K562 (cell line): Measurements from ENCODE around the gene DPYSL3. TPM values are rescaled to one million over a fixed set of nuclear protein-coding genes. Genes with fewer than 3 reads are reported as not detected.

Source experiments
- ATAC-seq: fragments of 200-7000 bp; cut with Tn5 transposase; 3 replicates; pipeline ENCODE4 v1.9.1; 2020; ENCODE audit warnings: moderate library complexity
- BruUV-seq: library from RNA; stranded (reverse); fragments of 400-500 nt; replicated peaks from 2 replicates; lab custom pipeline; 2021; lab: Mats Ljungman, UMichigan
- CTCF ChIA-PET: fragments of 300-600 bp; formaldehyde crosslinking; extraction: SDS; loops from one replicate; lab custom pipeline; 2021; ENCODE audit warnings: low intra/inter-chr PET ratio; lab: Yijun Ruan, JAX
- POLR2A ChIA-PET: fragments of 300-600, 350-650 bp; sonication (Branson Sonifier 250); formaldehyde crosslinking; extraction: SDS; loops from one replicate; lab custom pipeline; 2021; ENCODE audit warnings: antibody characterized with exemption, inconsistent platforms; lab: Yijun Ruan, JAX
- DNase-seq, 4 experiments: peaks; one replicate each; pipeline versions ENCODE4 v3.0.0 to v3.0.0-alpha.2; 2011 to 2018; ENCODE audit warnings: low spot score in 3 of 4, mixed read lengths in 3 of 4; ENCODE audit errors: extremely low read depth in 1 of 4
- FAIRE-seq: peaks from 2 replicates; lab custom pipeline; 2011; peaks lifted over from hg19 to GRCh38; lab: Jason Lieb, UNC
- H2AFZ ChIP-seq: 2 replicates; pipeline ENCODE4 v1.6.0; 2011; ENCODE audit warnings: low read depth, low read length, control low read depth, inconsistent platforms
- H3K27ac ChIP-seq: fragments of 200-600 bp; 3 replicates; pipeline ENCODE4 v1.8.0; 2011; ENCODE audit warnings: low read depth, mild to moderate bottlenecking, control low read depth, inconsistent platforms, low read length, moderate library complexity, mixed read lengths; ENCODE audit errors: extremely low read depth
- H3K27me3 ChIP-seq, 2 experiments: fragments of 300-600 bp in 1 of 2; 2 replicates in 1 of 2; 3 replicates in 1 of 2; pipeline versions ENCODE4 v1.6.0 to v1.8.0; 2011; ENCODE audit warnings: inconsistent platforms in 2 of 2, low read length in 2 of 2, mild to moderate bottlenecking in 1 of 2, mixed read lengths in 1 of 2, moderate library complexity in 1 of 2; ENCODE audit not compliant: control insufficient read depth in 2 of 2, insufficient read depth in 2 of 2
- H3K36me3 ChIP-seq: fragments of 300-600 bp; 3 replicates; pipeline ENCODE4 v1.8.0; 2011; ENCODE audit warnings: mild to moderate bottlenecking, low read length, inconsistent platforms; ENCODE audit not compliant: control insufficient read depth, insufficient read depth
- H3K4me1 ChIP-seq, 2 experiments: fragments of 200-600 bp in 1 of 2; replicated peaks in 1 of 2; 2 replicates in 1 of 2; 3 replicates in 1 of 2; pipeline versions ENCODE4 v1.5.1 to v1.8.0; 2011; ENCODE audit warnings: inconsistent platforms in 2 of 2, low read length in 2 of 2, mild to moderate bottlenecking in 1 of 2, mixed read lengths in 1 of 2, moderate library complexity in 1 of 2; ENCODE audit not compliant: control insufficient read depth in 2 of 2, insufficient read depth in 2 of 2
- H3K4me2 ChIP-seq: 2 replicates; pipeline ENCODE4 v1.6.1; 2011; ENCODE audit warnings: low read length, control low read depth, inconsistent platforms, mixed read lengths; ENCODE audit not compliant: insufficient read depth
- H3K4me3 ChIP-seq: fragments of 200-600 bp; sonication (generic), shearing (Covaris generic); 2 replicates; pipeline ENCODE4 v1.5.1; 2016; ENCODE audit warnings: control low read depth, inconsistent platforms
- H3K79me2 ChIP-seq: fragments of 200-600 bp; 3 replicates; pipeline ENCODE4 v1.8.0; 2011; ENCODE audit warnings: low read length, inconsistent platforms; ENCODE audit not compliant: control insufficient read depth, insufficient read depth
- H3K9ac ChIP-seq, 2 experiments: 2 replicates each; pipeline versions ENCODE4 v1.6.0 to v1.6.1; 2011; ENCODE audit warnings: low read depth in 2 of 2, low read length in 2 of 2, control low read depth in 1 of 2, inconsistent platforms in 1 of 2, mild to moderate bottlenecking in 1 of 2, mixed read lengths in 1 of 2; ENCODE audit not compliant: insufficient read depth in 1 of 2
- H3K9me1 ChIP-seq: one replicate; pipeline ENCODE4 v1.6.0; 2011; ENCODE audit warnings: inconsistent platforms, mild to moderate bottlenecking, low read length, moderate library complexity; ENCODE audit not compliant: control insufficient read depth, insufficient read depth
- H3K9me3 ChIP-seq: replicated peaks from 2 replicates; pipeline ENCODE4 v1.5.1; 2011; ENCODE audit warnings: low read depth, low read length, inconsistent platforms; ENCODE audit not compliant: control insufficient read depth, insufficient read depth
- H4K20me1 ChIP-seq: replicated peaks from 2 replicates; pipeline ENCODE4 v1.6.1; 2011; ENCODE audit warnings: low read length, inconsistent platforms, mixed read lengths; ENCODE audit not compliant: control insufficient read depth, insufficient read depth
- BRD9 ChIP-seq: fragments of 450-650 bp; IDR thresholded peaks from 2 replicates; pipeline ENCODE4 v1.6.1; 2018; ENCODE audit warnings: low read depth; ENCODE audit not compliant: partially characterized antibody
- CCNT2 ChIP-seq: IDR thresholded peaks from 2 replicates; pipeline ENCODE4 v1.6.1; 2011; ENCODE audit warnings: borderline replicate concordance, low read depth, mild to moderate bottlenecking, moderate library complexity, mixed read lengths, low read length; ENCODE audit not compliant: insufficient read length; ENCODE audit errors: extremely low read depth
- CEBPG ChIP-seq, 3 experiments: fragments of 200-800 bp in 1 of 3; sonication (Bioruptor generic) in 1 of 3; sonication (generic) in 1 of 3; formaldehyde crosslinking in 1 of 3; IDR thresholded peaks in 2 of 3; conservative IDR thresholded peaks in 1 of 3; 2 replicates each; pipeline versions ENCODE4 v1.6.1 to v1.8.0; 2016 to 2022; ENCODE audit warnings: missing compliant biosample characterization in 2 of 3, missing genetic modification characterization in 2 of 3, mild to moderate bottlenecking in 1 of 3, missing genetic modification reagents in 1 of 3
- EWSR1 ChIP-seq: fragments of 450-650 bp; IDR thresholded peaks from 2 replicates; pipeline ENCODE4 v1.6.1; 2018; ENCODE audit warnings: borderline replicate concordance, mild to moderate bottlenecking, low read depth, moderate library complexity; ENCODE audit not compliant: partially characterized antibody
- FOXA3 ChIP-seq, 2 experiments: fragments of 450-650 bp in 1 of 2; sonication (generic) in 1 of 2; formaldehyde crosslinking; IDR thresholded peaks in 1 of 2; conservative IDR thresholded peaks in 1 of 2; 2 replicates each; pipeline versions ENCODE4 v1.4.0 to v1.8.0; 2020 to 2022; ENCODE audit warnings: mild to moderate bottlenecking in 2 of 2, missing genetic modification reagents in 1 of 2
- FOXJ3 ChIP-seq: sonication (generic); formaldehyde crosslinking; IDR thresholded peaks from 2 replicates; pipeline ENCODE4 v1.4.0; 2020; ENCODE audit warnings: mild to moderate bottlenecking, missing genetic modification reagents
- GTF2E2 ChIP-seq: fragments of 200-800 bp; sonication (Bioruptor generic); IDR thresholded peaks from 2 replicates; pipeline ENCODE4 v1.6.1; 2016; ENCODE audit warnings: missing genetic modification characterization, missing compliant biosample characterization
- KHSRP ChIP-seq: fragments of 450-650 bp; IDR thresholded peaks from 2 replicates; pipeline ENCODE4 v1.6.1; 2017
- MIER1 ChIP-seq: fragments of 450-650 bp; IDR thresholded peaks from 2 replicates; pipeline ENCODE4 v1.6.1; 2016; ENCODE audit warnings: antibody characterized with exemption, mild to moderate bottlenecking, low read depth
- MTA3 ChIP-seq: fragments of 450-650 bp; formaldehyde crosslinking; IDR thresholded peaks from 2 replicates; pipeline ENCODE4 v1.6.1; 2017; ENCODE audit warnings: mild to moderate bottlenecking, borderline replicate concordance
- NR4A1 ChIP-seq, 2 experiments: fragments of 250-450 bp in 1 of 2; fragments of 450-650 bp in 1 of 2; sonication (Bioruptor Pico) in 1 of 2; IDR thresholded peaks; 2 replicates each; pipeline versions ENCODE4 v1.4.0 to v1.6.1; 2016 to 2020; ENCODE audit warnings: mild to moderate bottlenecking in 2 of 2, missing compliant biosample characterization in 1 of 2, missing genetic modification characterization in 1 of 2, moderate library complexity in 1 of 2
- RBM34 ChIP-seq: fragments of 200-400 bp; formaldehyde crosslinking; IDR thresholded peaks from 2 replicates; pipeline ENCODE4 v1.6.1; 2018; ENCODE audit warnings: low read length, borderline replicate concordance; ENCODE audit not compliant: insufficient read depth
- TAF7 ChIP-seq: fragments of 450-650 bp; IDR thresholded peaks from 2 replicates; pipeline ENCODE4 v1.6.1; 2016; ENCODE audit warnings: missing genetic modification characterization, missing compliant biosample characterization
- WGBS: fragments of 100-300 bp; shearing (Covaris generic); methylation state at CpG from one replicate; pipeline ENCODE4 v1.1.6; 2016; ENCODE audit warnings: low coverage, mixed read lengths; ENCODE audit not compliant: insufficient coverage; ENCODE audit errors: missing lambda C conversion rate; 5-methylcytosine and 5-hydroxymethylcytosine counted together
- in situ Hi-C: fragments of 300-500 bp; cut with MboI; formaldehyde crosslinking; loops from 4 replicates; pipeline ENCODE4 v1.15.0; 2018; ENCODE audit warnings: inconsistent platforms, mixed read lengths
- intact Hi-C: fragments of 100-400 bp; cut with micrococcal nuclease; formaldehyde crosslinking; loops from 2 replicates; pipeline ENCODE4 v1.14.2; 2022
- polyA plus RNA-seq, 8 experiments: library from polyadenylated mRNA; depleted of rRNA in 4 of 8; stranded (reverse) in 5 of 8; unstranded in 3 of 8; fragments of >200 nt; fragmentation: Nextera tagmentation in 2 of 8; fragmentation: Illumina TruSeq in 1 of 8; extraction: Ambion mirVana in 2 of 8; extraction: Trizol in 1 of 8; gene quantifications; 2 replicates each; pipeline versions ENCODE4 v1.2.1 to v1.2.3, GENCODE V29; 2011 to 2014; ENCODE audit warnings: inconsistent platforms in 1 of 8, missing spikeins in 1 of 8
- total RNA-seq, 7 experiments: library from RNA; depleted of rRNA in 6 of 7; stranded (reverse); fragments of >200 nt in 6 of 7; fragmentation: Illumina TruSeq in 2 of 7; extraction: Trizol in 2 of 7; gene quantifications; 2 replicates each; pipeline versions ENCODE4 v1.2.1 to v1.2.3, GENCODE V29; 2011 to 2021; ENCODE audit warnings: low replicate concordance in 1 of 7

The DPYSL3 gene
- total and polyA plus RNA-seq, 9 of the 15 experiments (the other 6 are each of a cell fraction or from before 2014, with no cell fraction given): 0.07 to 0.55 TPM; not detected in 7

DNA sequence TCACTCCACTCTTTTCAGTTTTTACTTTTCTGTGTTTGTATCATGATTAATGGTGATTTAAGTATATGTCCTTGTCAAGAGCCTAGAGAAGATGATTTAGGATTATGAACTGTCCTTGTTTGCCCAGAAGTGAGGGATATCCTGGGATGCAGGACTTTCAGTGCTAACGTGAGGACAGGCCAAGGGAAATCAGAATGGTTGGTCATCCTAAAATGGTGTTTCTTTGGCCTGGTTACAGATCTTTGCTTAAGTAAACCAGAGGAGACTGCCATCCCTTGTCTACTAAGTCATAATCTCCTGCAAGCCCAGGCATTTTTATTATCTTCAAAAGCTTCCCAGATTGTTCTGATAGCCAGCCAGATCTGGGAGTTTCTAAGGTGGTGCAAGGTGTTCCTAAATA, 22.3 kb upstream of the DPYSL3 start:
- BruUV-seq: no TSS peak
- H2AFZ ChIP-seq: no peak overlapping the region
- in situ Hi-C loops: no loop called here
- POLR2A ChIA-PET: no interaction called here
- no peak overlapping the region for H3K4me2 ChIP-seq
- H3K27ac ChIP-seq: no peak overlapping the region
- intact Hi-C loops: no loop called here
- CTCF ChIA-PET: no interaction called here
- WGBS: 0% methylated on average over 1 of the region's 1 CpG
- H3K9me3 ChIP-seq: no peaks in the 10 kb centered on the region
- no peaks in the 10 kb centered on the region for H3K4me1 ChIP-seq
- no peaks in the 10 kb centered on the region for H3K36me3 ChIP-seq
- ATAC-seq: no peak
- FAIRE-seq: no peak
- H3K79me2 ChIP-seq: no peaks in the 10 kb centered on the region
- H3K27me3 ChIP-seq: no peaks in the 10 kb centered on the region
- DNase-seq: no peak
- H3K4me3 ChIP-seq: no peak overlapping the region
- H3K9ac ChIP-seq: no peak overlapping the region
- H3K9me1 ChIP-seq: no peaks in the 10 kb centered on the region
- TF ChIP-seq RBM34 (no peak), MTA3 (no peak), CCNT2 (no peak), NR4A1 (CRISPR knock-in tag; IDR thresholded peaks at IDR 0.05) (no peak), NR4A1 (tag; IDR thresholded peaks at IDR 0.05) (no peak), EWSR1 (no peak), CEBPG (CRISPR knock-in tag; IDR thresholded peaks at IDR 0.05) (no peak), CEBPG (tag; conservative IDR thresholded peaks at IDR 0.05 in 1 of 2, IDR thresholded peaks at IDR 0.05 in 1 of 2) (no peak), TAF7 (tag) (no peak), GTF2E2 (tag) (no peak), FOXA3 (CRISPR knock-in tag; conservative IDR thresholded peaks at IDR 0.05 in 1 of 2, IDR thresholded peaks at IDR 0.05 in 1 of 2) (no peak), MIER1 (no peak), KHSRP (no peak), FOXJ3 (CRISPR knock-in tag) (no peak), BRD9 (no peak)
- H4K20me1 ChIP-seq: no peaks in the 10 kb centered on the region
